Adrenal gland (tissue), 5 donors: Measurements from ENCODE around the gene ARID5B.
"Not testable (repeated sequence)": the region's sequence is repeated elsewhere in the genome, so short reads cannot be mapped to it uniquely, and the experiment has no call there.

Experiments
- CTCF ChIP-seq, 6 experiments: fragments of 450-650 bp in 4 of 6; fragments of 200-600 bp in 2 of 6; sonication (generic) in 1 of 6; IDR thresholded peaks; 1 replicate in 5 of 6; 2 replicates in 1 of 6; pipeline versions ENCODE4 v1.5.1 to v1.8.0; 2016 to 2021; ENCODE audit warnings: antibody characterized with exemption in 6 of 6, mild to moderate bottlenecking in 2 of 6, moderate library complexity in 1 of 6
- POLR2A ChIP-seq, 2 donors: fragments of 450-650 bp; IDR thresholded peaks; one replicate each; pipeline ENCODE4 v1.6.1; 2017; ENCODE audit warnings: antibody characterized with exemption in 2 of 2, mild to moderate bottlenecking in 2 of 2, moderate library complexity in 1 of 2
- donor health status: DM: no; HTN: no; CAD: no.

- not testable (repeated sequence) for TF ChIP-seq CTCF, POLR2A (IDR thresholded peaks at IDR 0.05)
Observed at GRCh38 chr10:62028502-62028842, 127.0 kb downstream of the ARID5B start.
